ENCODE measurements around the gene LMF1. TPM values are rescaled to one million over a fixed set of nuclear protein-coding genes. Genes with fewer than 3 reads are reported as not detected.

LMF1 gene
- total RNA-seq, 3 donors from 2014 or later, result 14.1 to 26.4 (median 21.4) TPM

- Histone ChIP-seq H3K27ac (no peak overlapping the region), H3K27me3 (peaks cover 0 to 39% of the 10 kb centered on the region in 2 donors), H3K4me3 (no peak overlapping the region), H3K4me1 (no peaks in the 10 kb centered on the region), H3K36me3 (no peaks in the 10 kb centered on the region), H3K9me3 (peaks cover 2 to 9% of the 10 kb centered on the region in 2 donors)
- intact Hi-C loops (cut with DNase I; ENCODE audit: low total_unique reads), result no loop called here
- TF ChIP-seq POLR2A (IDR thresholded peaks at IDR 0.05) (no peak), POLR2AphosphoS5 (IDR thresholded peaks at IDR 0.05) (no peak), CTCF (IDR thresholded peaks at IDR 0.05) (no peak)
- no peak for DNase-seq (ENCODE audit: low spot score in 2 of 2)
Measured at GRCh38 chr16:842061-842476, 128.7 kb downstream of the LMF1 start.

GRCh38 chr16:841455-842060 lies 129.2 kb downstream of the LMF1 start:
- intact Hi-C loops (cut with DNase I; ENCODE audit: low total_unique reads), result no loop called here

GRCh38 chr16:840561-841454 lies 130.0 kb downstream of the LMF1 start:
- TF ChIP-seq POLR2AphosphoS5 (IDR thresholded peaks at IDR 0.05), result no peak
- no peak for TF ChIP-seq CTCF (IDR thresholded peaks at IDR 0.05)
- no peak for TF ChIP-seq POLR2A (IDR thresholded peaks at IDR 0.05)
- intact Hi-C loops (cut with DNase I; ENCODE audit: low total_unique reads), result no loop called here
- Histone ChIP-seq H3K4me1 (no peaks in the 10 kb centered on the region), H3K27ac (no peak overlapping the region), H3K4me3 (no peak overlapping the region), H3K27me3 (peaks cover 0 to 39% of the 10 kb centered on the region in 2 donors), H3K36me3 (no peaks in the 10 kb centered on the region), H3K9me3 (peaks cover 15 to 18% of the 10 kb centered on the region in 2 donors)
- no peak for DNase-seq (ENCODE audit: low spot score in 2 of 2)

More at GRCh38 chr16:841455-842060, 129.2 kb downstream of the LMF1 start:
- no peak overlapping the region for H3K4me3 ChIP-seq
- no peak for DNase-seq (ENCODE audit: low spot score in 2 of 2)
- no peaks in the 10 kb centered on the region for H3K36me3 ChIP-seq
- H3K27ac ChIP-seq, result no peak overlapping the region
- peaks cover 0 to 39% of the 10 kb centered on the region in 2 donors for H3K27me3 ChIP-seq
- no peak for TF ChIP-seq POLR2A (IDR thresholded peaks at IDR 0.05)
- TF ChIP-seq POLR2AphosphoS5 (IDR thresholded peaks at IDR 0.05), result no peak
- no peak for TF ChIP-seq CTCF (IDR thresholded peaks at IDR 0.05)
- H3K9me3 ChIP-seq, result peaks cover 7 to 13% of the 10 kb centered on the region in 2 donors
- no peaks in the 10 kb centered on the region for H3K4me1 ChIP-seq

- Histone ChIP-seq H3K27me3 (peaks cover 0 to 42% of the 10 kb centered on the region in 2 donors), H3K4me3 (no peak overlapping the region), H3K4me1 (no peaks in the 10 kb centered on the region), H3K36me3 (no peaks in the 10 kb centered on the region), H3K9me3 (peaks cover 25 to 28% of the 10 kb centered on the region in 2 donors), H3K27ac (no peak overlapping the region)
- no peak for DNase-seq (ENCODE audit: low spot score in 2 of 2)
- intact Hi-C loops (cut with DNase I; ENCODE audit: low total_unique reads), result no loop called here
- TF ChIP-seq POLR2A (IDR thresholded peaks at IDR 0.05), result no peak
- TF ChIP-seq POLR2AphosphoS5 (IDR thresholded peaks at IDR 0.05), result no peak
- no peak for TF ChIP-seq CTCF (IDR thresholded peaks at IDR 0.05)
Measured at GRCh38 chr16:839643-840408, 131.0 kb downstream of the LMF1 start.
